Endothelial cell of umbilical vein (primary cell): ENCODE results near the gene RAB7B. TPM values are rescaled to one million over a fixed set of nuclear protein-coding genes. Genes with fewer than 3 reads are reported as not detected.

Source experiments
- BruUV-seq: library from RNA; stranded (reverse); fragments of 400-500 nt; replicated peaks from 2 replicates; lab custom pipeline; 2021; lab: Mats Ljungman, UMichigan
- CTCF ChIA-PET: fragments of 300-600, 350-600 bp; sonication (Branson Sonifier 250); formaldehyde crosslinking; loops from one replicate; lab custom pipeline; 2021; ENCODE audit warnings: antibody characterized with exemption, inconsistent platforms; lab: Charles Lee
- POLR2A ChIA-PET: fragments of 300-600, 350-600 bp; sonication (Branson Sonifier 250); formaldehyde crosslinking; loops from one replicate; lab custom pipeline; 2021; ENCODE audit warnings: antibody characterized with exemption, inconsistent platforms; lab: Charles Lee
- DNase-seq: peaks from one replicate; pipeline ENCODE4 v3.0.0-alpha.2; 2011; ENCODE audit warnings: low read depth, low spot score
- FAIRE-seq: peaks from 2 replicates; lab custom pipeline; 2011; peaks lifted over from hg19 to GRCh38; lab: Jason Lieb, UNC
- H2AFZ ChIP-seq: 2 replicates; pipeline ENCODE4 v1.6.0; 2012; ENCODE audit warnings: low read depth, low read length, control low read depth, inconsistent platforms
- H3K27ac ChIP-seq: 2 replicates; pipeline ENCODE4 v1.5.1; 2011; ENCODE audit warnings: low read depth, mild to moderate bottlenecking, control low read depth, low read length, moderate library complexity; ENCODE audit not compliant: insufficient read depth
- H3K27me3 ChIP-seq, 2 experiments: 2 replicates each; pipeline versions ENCODE4 v1.6.0 to v1.6.1; 2011; ENCODE audit warnings: low read length in 2 of 2, mixed read lengths in 1 of 2; ENCODE audit not compliant: control insufficient read depth in 2 of 2, insufficient read depth in 2 of 2
- H3K36me3 ChIP-seq, 2 experiments: 2 replicates in 1 of 2; 3 replicates in 1 of 2; pipeline ENCODE4 v1.5.1; 2011; ENCODE audit warnings: low read length in 2 of 2, mild to moderate bottlenecking in 1 of 2, moderate library complexity in 1 of 2; ENCODE audit not compliant: control insufficient read depth in 2 of 2, insufficient read depth in 2 of 2; ENCODE audit errors: extremely low read depth in 1 of 2
- H3K4me1 ChIP-seq: 3 replicates; pipeline ENCODE4 v1.5.1; 2011; ENCODE audit warnings: mild to moderate bottlenecking, low read length; ENCODE audit not compliant: control insufficient read depth, insufficient read depth; ENCODE audit errors: extremely low read depth
- H3K4me2 ChIP-seq: 2 replicates; pipeline ENCODE4 v1.6.1; 2011; ENCODE audit warnings: low read length, control low read depth, mixed read lengths; ENCODE audit not compliant: insufficient read depth
- H3K4me3 ChIP-seq, 3 experiments: fragments of 200-600 bp in 1 of 3; sonication (generic), shearing (Covaris generic) in 1 of 3; replicated peaks in 1 of 3; 2 replicates each; pipeline ENCODE4 v1.5.1; 2011 to 2016; ENCODE audit warnings: control low read depth in 3 of 3, low read length in 3 of 3, mild to moderate bottlenecking in 2 of 3, inconsistent platforms in 1 of 3, low read depth in 1 of 3, moderate library complexity in 1 of 3; ENCODE audit not compliant: insufficient read depth in 1 of 3
- H3K79me2 ChIP-seq: 2 replicates; pipeline ENCODE4 v1.6.0; 2012; ENCODE audit warnings: low read length, inconsistent platforms; ENCODE audit not compliant: control insufficient read depth, insufficient read depth
- H3K9ac ChIP-seq: replicated peaks from 2 replicates; pipeline ENCODE3; 2011; ENCODE audit warnings: low read length, control low read depth; ENCODE audit not compliant: insufficient read depth; ENCODE audit errors: extremely low read depth
- H3K9me1 ChIP-seq: replicated peaks from 3 replicates; pipeline ENCODE4 v1.6.0; 2011; ENCODE audit warnings: mild to moderate bottlenecking, low read length; ENCODE audit not compliant: control insufficient read depth, insufficient read depth; ENCODE audit errors: extremely low read depth
- H3K9me3 ChIP-seq: replicated peaks from 2 replicates; pipeline ENCODE4 v1.5.1; 2012; ENCODE audit warnings: low read length, inconsistent platforms; ENCODE audit not compliant: control insufficient read depth, insufficient read depth
- H4K20me1 ChIP-seq: replicated peaks from 2 replicates; pipeline ENCODE3; 2011; ENCODE audit warnings: mild to moderate bottlenecking, low read length; ENCODE audit not compliant: control insufficient read depth, insufficient read depth; ENCODE audit errors: extremely low read depth
- EZH2 ChIP-seq: IDR thresholded peaks from 2 replicates; pipeline ENCODE4 v1.6.1; 2012; ENCODE audit warnings: borderline replicate concordance, low read depth, mild to moderate bottlenecking, moderate library complexity, low read length, inconsistent platforms; ENCODE audit not compliant: severe bottlenecking
- FOS ChIP-seq: IDR thresholded peaks from 2 replicates; pipeline ENCODE4 v1.6.1; 2011; ENCODE audit warnings: mild to moderate bottlenecking, low read length, moderate library complexity, borderline replicate concordance; ENCODE audit not compliant: insufficient read depth
- GATA2 ChIP-seq: IDR thresholded peaks from 2 replicates; pipeline ENCODE4 v1.7.0; 2011; ENCODE audit warnings: low read depth, mild to moderate bottlenecking, moderate library complexity, mixed read lengths, low read length; ENCODE audit not compliant: insufficient read length, insufficient read depth
- JUN ChIP-seq: IDR thresholded peaks from 2 replicates; pipeline ENCODE4 v1.6.1; 2011; ENCODE audit warnings: borderline replicate concordance, low read depth; ENCODE audit not compliant: insufficient read length, insufficient read depth
- MAX ChIP-seq: IDR thresholded peaks from 2 replicates; pipeline ENCODE4 v1.6.1; 2011; ENCODE audit not compliant: insufficient read depth, insufficient read length
- MYC ChIP-seq: IDR thresholded peaks from one replicate; pipeline ENCODE4 v1.6.1; 2011; ENCODE audit warnings: mild to moderate bottlenecking, low read depth, low read length
- POLR2A ChIP-seq: IDR thresholded peaks from 2 replicates; pipeline ENCODE4 v1.6.1; 2012; ENCODE audit warnings: low read depth, mild to moderate bottlenecking, control low read depth, low read length
- POLR2AphosphoS5 ChIP-seq: IDR thresholded peaks from 2 replicates; pipeline ENCODE4 v1.6.1; 2012; ENCODE audit warnings: low read depth, mild to moderate bottlenecking, control low read depth, low read length, moderate library complexity; ENCODE audit not compliant: insufficient read depth
- dilution Hi-C: fragments of 300-500 bp; cut with MboI; formaldehyde crosslinking; loops from one replicate; pipeline ENCODE4 v1.15.0; 2019; ENCODE audit warnings: low sequenced_read_pairs; ENCODE audit not compliant: extremely low pct_ligation_motif_present
- intact Hi-C: fragments of 100-400 bp; cut with micrococcal nuclease; formaldehyde crosslinking; loops from one replicate; pipeline ENCODE4 v1.10.0; 2022
- polyA plus RNA-seq, 4 experiments: library from polyadenylated mRNA; depleted of rRNA in 3 of 4; stranded (reverse) in 3 of 4; unstranded in 1 of 4; fragments of >200 nt; gene quantifications; 2 replicates each; pipeline versions ENCODE4 v1.2.1 to v1.2.3, GENCODE V29; 2011 to 2012; ENCODE audit warnings: missing spikeins in 1 of 4
- total RNA-seq: library from RNA; stranded (reverse); gene quantifications from 2 replicates; pipeline ENCODE4 v1.2.3, GENCODE V29; 2021
- TF ChIP-seq, protein P1 (sequence below), 2 donors: IDR thresholded peaks; 1 replicate in 1 of 2; 2 replicates in 1 of 2; pipeline ENCODE4 v1.5.1; 2011; ENCODE audit warnings: low read length in 2 of 2, mild to moderate bottlenecking in 2 of 2, moderate library complexity in 2 of 2, control low read depth in 1 of 2, inconsistent platforms in 1 of 2, low read depth in 1 of 2; ENCODE audit not compliant: insufficient read depth in 1 of 2; ENCODE audit errors: extremely low read depth in 1 of 2

RAB7B gene
- total and polyA plus RNA-seq, 2 donors (not counting 3 experiments of a cell fraction or from before 2014, with no cell fraction given) = 0.15 TPM; not detected in 1

DNA sequence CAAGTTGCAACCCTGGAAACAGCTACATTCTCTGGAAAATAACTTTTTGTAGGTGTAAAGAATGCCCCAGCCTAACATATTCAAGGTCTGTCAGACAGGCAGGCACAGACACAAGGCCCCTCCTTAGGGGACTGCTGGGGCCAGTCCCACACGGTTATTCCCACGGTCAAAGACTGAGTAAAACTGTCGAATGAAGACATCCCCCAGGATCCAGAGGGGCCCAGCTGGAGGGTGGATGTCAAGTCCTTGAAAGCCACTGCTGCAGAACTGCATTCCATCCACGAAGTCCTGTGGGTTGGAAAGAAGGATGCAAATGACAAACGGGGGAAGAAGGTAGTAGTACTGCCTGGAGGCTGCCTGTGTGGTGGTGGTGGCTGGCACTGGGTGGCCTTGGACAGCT lies 6.9 kb upstream of the RAB7B start:
- intact Hi-C loops = no loop called here
- no peaks in the 10 kb centered on the region for H3K4me1 ChIP-seq
- no peak for TF ChIP-seq POLR2A
- no peak for TF ChIP-seq FOS
- no peak for TF ChIP-seq MYC
- TF ChIP-seq JUN = no peak
- no peak for TF ChIP-seq EZH2
- TF ChIP-seq, protein P1, sequence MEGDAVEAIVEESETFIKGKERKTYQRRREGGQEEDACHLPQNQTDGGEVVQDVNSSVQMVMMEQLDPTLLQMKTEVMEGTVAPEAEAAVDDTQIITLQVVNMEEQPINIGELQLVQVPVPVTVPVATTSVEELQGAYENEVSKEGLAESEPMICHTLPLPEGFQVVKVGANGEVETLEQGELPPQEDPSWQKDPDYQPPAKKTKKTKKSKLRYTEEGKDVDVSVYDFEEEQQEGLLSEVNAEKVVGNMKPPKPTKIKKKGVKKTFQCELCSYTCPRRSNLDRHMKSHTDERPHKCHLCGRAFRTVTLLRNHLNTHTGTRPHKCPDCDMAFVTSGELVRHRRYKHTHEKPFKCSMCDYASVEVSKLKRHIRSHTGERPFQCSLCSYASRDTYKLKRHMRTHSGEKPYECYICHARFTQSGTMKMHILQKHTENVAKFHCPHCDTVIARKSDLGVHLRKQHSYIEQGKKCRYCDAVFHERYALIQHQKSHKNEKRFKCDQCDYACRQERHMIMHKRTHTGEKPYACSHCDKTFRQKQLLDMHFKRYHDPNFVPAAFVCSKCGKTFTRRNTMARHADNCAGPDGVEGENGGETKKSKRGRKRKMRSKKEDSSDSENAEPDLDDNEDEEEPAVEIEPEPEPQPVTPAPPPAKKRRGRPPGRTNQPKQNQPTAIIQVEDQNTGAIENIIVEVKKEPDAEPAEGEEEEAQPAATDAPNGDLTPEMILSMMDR (IDR thresholded peaks at IDR 0.05; ENCODE audit: extremely low read depth in 1 of 2, insufficient read depth in 1 of 2, low read depth in 1 of 2, low read length in 2 of 2) = no peak
- dilution Hi-C loops = no loop called here
- no peak overlapping the region for H3K4me2 ChIP-seq
- H3K79me2 ChIP-seq = no peaks in the 10 kb centered on the region
- H3K27ac ChIP-seq = no peak overlapping the region
- H3K27me3 ChIP-seq = peaks cover 0 to 1% of the 10 kb centered on the region in 2 experiments
- no peaks in the 10 kb centered on the region for H3K9me3 ChIP-seq
- POLR2A ChIA-PET = no interaction called here
- no peak overlapping the region for H3K9ac ChIP-seq
- CTCF ChIA-PET = no interaction called here
- H3K9me1 ChIP-seq = no peaks in the 10 kb centered on the region
- DNase-seq (no peak), FAIRE-seq (no peak)
- no peaks in the 10 kb centered on the region for H3K36me3 ChIP-seq
- no peak overlapping the region for H3K4me3 ChIP-seq
- no TSS peak for BruUV-seq
- H4K20me1 ChIP-seq = no peaks in the 10 kb centered on the region
- no peak overlapping the region for H2AFZ ChIP-seq

DNA sequence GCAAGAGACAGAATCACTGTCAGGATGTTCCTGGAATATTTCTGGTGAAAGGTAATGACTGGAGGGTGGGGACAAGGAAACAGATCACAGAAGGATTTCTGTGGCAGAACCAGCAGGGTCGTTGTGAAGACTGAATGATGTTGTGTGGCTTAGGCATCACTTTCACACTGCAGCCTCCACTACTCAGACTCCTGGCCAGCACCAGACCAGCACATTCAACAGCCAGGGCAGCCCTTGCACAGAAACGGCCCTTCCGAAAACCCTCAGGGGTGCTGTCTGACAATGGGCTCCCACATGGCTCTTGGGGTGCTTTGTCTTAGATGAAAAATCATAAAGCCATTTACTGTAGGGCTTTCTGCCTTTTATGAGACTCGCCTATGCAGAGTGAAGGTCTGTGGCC lies 3.8 kb upstream of the RAB7B start:
- H3K27me3 ChIP-seq = peaks cover 0 to 1% of the 10 kb centered on the region in 2 experiments
- DNase-seq = no peak
- BruUV-seq = no TSS peak
- no peaks in the 10 kb centered on the region for H3K4me1 ChIP-seq
- H4K20me1 ChIP-seq = no peaks in the 10 kb centered on the region
- H3K36me3 ChIP-seq = no peaks in the 10 kb centered on the region
- no peak overlapping the region for H3K9ac ChIP-seq
- H3K79me2 ChIP-seq = no peaks in the 10 kb centered on the region
- H3K4me2 ChIP-seq = no peak overlapping the region
- ChIA-PET CTCF (interaction anchor here (1.1 kb wide), 1 partner anchor 14 kb away, joined by 3 read pairs; no protein-coding TSS in a partner anchor), POLR2A (no interaction called here)
- H3K9me1 ChIP-seq = no peaks in the 10 kb centered on the region
- H3K9me3 ChIP-seq = no peaks in the 10 kb centered on the region
- FAIRE-seq = no peak
- no peak overlapping the region for H2AFZ ChIP-seq
- TF ChIP-seq FOS (no peak), MAX (no peak), POLR2AphosphoS5 (no peak), EZH2 (no peak), JUN (no peak), MYC (no peak), POLR2A (no peak), GATA2 (no peak)
- TF ChIP-seq, protein P1 (IDR thresholded peaks at IDR 0.05; ENCODE audit: extremely low read depth in 1 of 2, insufficient read depth in 1 of 2, low read depth in 1 of 2, low read length in 2 of 2) = no peak
- H3K27ac ChIP-seq = no peak overlapping the region
- dilution Hi-C loops = no loop called here
- H3K4me3 ChIP-seq = no peak overlapping the region
- intact Hi-C loops = no loop called here
